D721Med (cell line): ENCODE measurements around the gene LAMTOR3.
A peak's percentile ranks its signal among the peaks of the same experiment; 100 is the strongest.

Experiments
- DNase-seq: peaks from one replicate; pipeline ENCODE4 v3.0.0; 2011; ENCODE audit warnings: low spot score; ENCODE audit not compliant: insufficient read length
- FAIRE-seq: peaks from 2 replicates; lab custom pipeline; 2011; peaks lifted over from hg19 to GRCh38; lab: Jason Lieb, UNC
- TF ChIP-seq, protein P1 (sequence below): IDR thresholded peaks from 2 replicates; pipeline ENCODE4 v1.5.1; 2012; ENCODE audit warnings: mild to moderate bottlenecking, control low read depth; ENCODE audit not compliant: insufficient read depth; ENCODE audit errors: missing control alignments

LAMTOR3 gene

DNA sequence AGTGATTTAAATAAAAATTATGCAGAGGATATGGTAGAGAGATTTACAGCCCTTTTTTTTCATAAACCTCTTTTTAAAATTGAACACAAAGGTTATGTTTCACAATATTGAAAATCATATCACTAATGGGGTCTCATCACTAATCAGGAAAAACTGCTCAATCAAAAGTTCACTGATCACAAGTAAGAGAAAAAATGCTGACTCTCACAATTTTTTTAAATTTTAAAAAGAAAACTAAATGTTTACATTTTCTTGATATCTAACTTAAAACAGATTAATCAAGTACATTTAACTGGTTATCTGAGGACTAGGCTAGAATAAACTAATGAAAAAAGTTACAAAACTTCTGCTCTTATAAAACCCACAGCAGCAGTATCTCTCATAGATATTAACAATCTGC, 8.5 kb downstream of the LAMTOR3 start:
- TF ChIP-seq, protein P1, sequence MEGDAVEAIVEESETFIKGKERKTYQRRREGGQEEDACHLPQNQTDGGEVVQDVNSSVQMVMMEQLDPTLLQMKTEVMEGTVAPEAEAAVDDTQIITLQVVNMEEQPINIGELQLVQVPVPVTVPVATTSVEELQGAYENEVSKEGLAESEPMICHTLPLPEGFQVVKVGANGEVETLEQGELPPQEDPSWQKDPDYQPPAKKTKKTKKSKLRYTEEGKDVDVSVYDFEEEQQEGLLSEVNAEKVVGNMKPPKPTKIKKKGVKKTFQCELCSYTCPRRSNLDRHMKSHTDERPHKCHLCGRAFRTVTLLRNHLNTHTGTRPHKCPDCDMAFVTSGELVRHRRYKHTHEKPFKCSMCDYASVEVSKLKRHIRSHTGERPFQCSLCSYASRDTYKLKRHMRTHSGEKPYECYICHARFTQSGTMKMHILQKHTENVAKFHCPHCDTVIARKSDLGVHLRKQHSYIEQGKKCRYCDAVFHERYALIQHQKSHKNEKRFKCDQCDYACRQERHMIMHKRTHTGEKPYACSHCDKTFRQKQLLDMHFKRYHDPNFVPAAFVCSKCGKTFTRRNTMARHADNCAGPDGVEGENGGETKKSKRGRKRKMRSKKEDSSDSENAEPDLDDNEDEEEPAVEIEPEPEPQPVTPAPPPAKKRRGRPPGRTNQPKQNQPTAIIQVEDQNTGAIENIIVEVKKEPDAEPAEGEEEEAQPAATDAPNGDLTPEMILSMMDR, result no peak
- DNase-seq, result no peak
- no peak for FAIRE-seq

DNA sequence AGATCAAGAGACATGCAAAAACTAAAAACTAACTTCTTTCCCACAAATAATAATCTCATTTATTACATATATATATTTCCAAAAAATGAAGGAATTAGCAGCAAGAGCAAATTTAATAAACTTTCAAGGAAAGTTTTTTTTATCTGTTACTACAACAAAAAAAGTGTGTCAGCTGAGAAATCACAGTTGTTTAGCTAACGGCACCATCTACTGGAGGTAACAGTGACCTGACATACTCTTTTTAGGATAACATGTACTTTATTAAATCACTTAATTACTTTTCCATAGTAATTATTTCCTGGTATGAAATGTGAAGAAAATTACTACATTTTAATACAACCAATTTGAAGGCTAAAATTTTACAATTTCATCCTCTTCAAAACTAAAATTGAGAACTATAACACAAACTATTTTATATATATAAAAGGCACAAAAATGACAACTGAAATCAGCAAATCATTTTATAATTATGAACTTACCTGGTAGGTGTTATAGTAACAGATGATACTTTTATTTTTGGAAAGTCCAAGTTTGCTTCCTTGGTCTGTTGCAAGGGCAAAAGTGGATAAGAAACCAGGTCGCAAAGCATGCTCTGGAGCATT, 9.1 kb downstream of the LAMTOR3 start:
- FAIRE-seq (no peak), DNase-seq (no peak)
- TF ChIP-seq, protein P1, result peak; percentile 66

DNA sequence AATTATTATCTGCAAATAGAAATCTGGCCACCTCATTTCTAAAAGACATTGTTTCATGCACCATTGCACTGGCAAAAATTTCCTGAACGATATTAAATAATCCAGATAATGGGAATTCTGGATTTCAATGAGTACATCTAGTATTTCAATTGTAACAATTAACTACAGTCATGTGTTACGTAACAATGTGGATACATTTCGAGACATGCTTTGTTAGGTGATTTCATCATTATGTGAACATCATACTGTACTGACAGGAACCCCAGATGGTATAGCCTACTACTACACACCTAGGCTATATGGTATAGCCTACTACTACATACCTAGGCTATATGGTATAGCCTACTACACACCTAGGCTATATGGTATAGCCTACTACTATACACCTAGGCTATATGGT, 14.8 kb downstream of the LAMTOR3 start:
- TF ChIP-seq, protein P1, result no peak
- DNase-seq, result no peak
- no peak for FAIRE-seq

DNA sequence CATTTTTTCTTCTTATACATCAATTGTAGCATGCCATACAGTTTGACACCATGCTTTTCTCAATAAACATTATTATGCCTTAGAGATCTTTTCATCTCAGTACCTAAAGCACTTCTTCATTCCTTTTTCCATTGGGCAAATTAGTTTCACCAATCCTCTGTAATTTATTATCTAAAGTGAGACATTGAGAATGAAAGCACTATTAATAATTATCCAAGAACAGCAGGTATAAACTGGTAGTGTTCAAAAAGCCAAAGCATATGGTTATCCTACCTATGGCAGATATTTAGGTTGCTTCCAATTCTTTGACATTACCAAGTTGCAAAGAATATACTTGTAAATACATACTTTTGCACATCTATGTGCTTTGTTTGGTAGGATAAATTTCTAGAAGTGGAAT, 15.6 kb downstream of the LAMTOR3 start:
- DNase-seq, result no peak
- no peak for FAIRE-seq
- TF ChIP-seq, protein P1, result no peak

DNA sequence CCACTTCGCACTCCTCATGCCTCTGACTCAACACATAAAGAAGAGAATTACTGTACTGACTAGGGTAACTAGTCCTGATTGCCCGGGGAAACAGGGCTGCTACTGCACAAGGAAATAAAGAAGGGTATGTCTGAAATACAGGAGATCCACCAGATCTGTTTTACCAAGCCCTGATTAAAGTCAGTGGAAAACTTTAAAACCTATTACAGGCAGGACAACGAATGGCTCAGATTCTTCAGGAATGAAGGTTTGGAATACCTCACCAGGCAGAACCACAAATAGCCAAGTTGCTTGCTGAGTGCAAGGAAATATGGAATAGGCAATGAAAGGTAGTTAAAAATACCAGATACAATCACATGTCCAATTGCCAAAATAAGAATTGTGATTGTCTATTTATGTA, 17.3 kb downstream of the LAMTOR3 start:
- no peak for DNase-seq
- no peak for FAIRE-seq
- TF ChIP-seq, protein P1, result no peak

DNA sequence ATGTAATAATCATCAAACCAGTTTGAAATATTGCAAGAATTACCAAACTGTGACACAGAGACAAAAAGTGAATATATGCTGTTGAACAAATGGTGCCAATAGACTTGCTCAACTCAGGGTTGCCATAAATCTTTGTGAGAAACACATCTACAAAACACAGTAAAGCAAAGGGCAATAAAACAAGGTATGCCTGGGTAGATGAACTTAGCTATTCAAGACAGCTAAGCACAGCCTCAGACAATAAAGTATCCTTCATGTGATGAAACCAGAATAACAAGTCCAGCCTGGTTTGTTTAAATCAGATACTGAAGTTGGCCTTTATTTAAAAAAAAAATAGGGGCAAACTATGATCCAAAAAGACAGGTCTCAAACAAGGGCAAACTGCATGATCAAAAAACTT, 19.2 kb downstream of the LAMTOR3 start:
- TF ChIP-seq, protein P1, result no peak
- FAIRE-seq (no peak), DNase-seq (no peak)

DNA sequence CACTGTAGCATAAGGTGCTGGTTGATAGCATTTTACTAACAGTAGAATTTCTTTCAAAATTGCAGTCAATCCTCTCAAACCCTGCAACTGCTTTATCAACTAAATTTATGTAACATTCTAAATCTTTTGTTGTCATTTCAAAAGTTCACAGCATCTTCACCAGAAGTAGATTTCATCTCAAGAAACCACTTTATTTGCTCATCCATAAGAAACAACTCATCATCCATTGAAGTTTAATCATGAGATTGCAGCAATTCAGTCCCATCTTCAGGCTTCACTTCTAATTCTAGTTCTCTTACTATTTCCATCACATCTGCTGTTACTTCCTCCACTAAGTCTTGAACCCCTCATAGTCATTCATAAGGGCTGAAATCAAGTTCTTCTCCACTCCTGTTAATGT, 21.7 kb downstream of the LAMTOR3 start:
- DNase-seq (no peak), FAIRE-seq (no peak)
- TF ChIP-seq, protein P1, result no peak
